HepG2 (cell line): Measurements from ENCODE around the gene MORN1. TPM values are rescaled to one million over a fixed set of nuclear protein-coding genes. Genes with fewer than 3 reads are reported as not detected.
A peak's percentile ranks its signal among the peaks of the same experiment; 100 is the strongest.

ENCODE experiments used
- AGO2 ChIP-seq: fragments of 200-400 bp; formaldehyde crosslinking; optimal IDR thresholded peaks from 2 replicates; pipeline ENCODE3; 2017; ENCODE audit warnings: mild to moderate bottlenecking, low read depth, low read length, moderate library complexity
- EEA1 ChIP-seq: sonication (generic); formaldehyde crosslinking; IDR thresholded peaks from 2 replicates; pipeline ENCODE4 v1.5.1; 2020; ENCODE audit warnings: mild to moderate bottlenecking, missing genetic modification reagents, borderline replicate concordance
- FOSL2 ChIP-seq: sonication (generic); formaldehyde crosslinking; IDR thresholded peaks from 2 replicates; pipeline ENCODE4 v1.4.0; 2020; ENCODE audit warnings: missing genetic modification reagents
- FOXP4 ChIP-seq: sonication (generic); formaldehyde crosslinking; IDR thresholded peaks from 2 replicates; pipeline ENCODE4 v1.4.0; 2020; ENCODE audit warnings: missing genetic modification reagents
- IRX3 ChIP-seq: sonication (generic); formaldehyde crosslinking; IDR thresholded peaks from 2 replicates; pipeline ENCODE4 v1.8.1; 2023; ENCODE audit warnings: mild to moderate bottlenecking, low read depth, missing genetic modification reagents, borderline replicate concordance
- MLLT10 ChIP-seq: sonication (generic); formaldehyde crosslinking; IDR thresholded peaks from 2 replicates; pipeline ENCODE4 v1.4.0; 2020; ENCODE audit warnings: missing genetic modification reagents
- MXD4 ChIP-seq: IDR thresholded peaks from 2 replicates; pipeline ENCODE4 v1.6.1; 2016; ENCODE audit warnings: mild to moderate bottlenecking, missing biosample characterization, missing genetic modification reagents
- NONO ChIP-seq, 2 experiments: fragments of 450-650 bp in 1 of 2; sonication (generic) in 1 of 2; formaldehyde crosslinking in 1 of 2; IDR thresholded peaks in 1 of 2; conservative IDR thresholded peaks in 1 of 2; 2 replicates each; pipeline versions ENCODE4 v1.6.1 to v1.8.0; 2017 to 2022; ENCODE audit warnings: mild to moderate bottlenecking in 1 of 2, missing genetic modification reagents in 1 of 2, moderate library complexity in 1 of 2
- NPAS2 ChIP-seq: sonication (generic); formaldehyde crosslinking; IDR thresholded peaks from 2 replicates; pipeline ENCODE4 v1.8.0; 2022; ENCODE audit warnings: mild to moderate bottlenecking, missing genetic modification reagents, borderline replicate concordance
- PLRG1 ChIP-seq: fragments of 450-650 bp; conservative IDR thresholded peaks from 2 replicates; pipeline ENCODE4 v1.6.1; 2016
- PRDM4 ChIP-seq: sonication (generic); formaldehyde crosslinking; IDR thresholded peaks from 2 replicates; pipeline ENCODE4 v1.9.0; 2021; ENCODE audit warnings: missing genetic modification reagents, borderline replicate concordance
- SUZ12 ChIP-seq: fragments of 150-350 bp; IDR thresholded peaks from 2 replicates; pipeline ENCODE4 v1.6.1; 2014; ENCODE audit warnings: low read depth, low read length
- ZFP82 ChIP-seq: sonication (generic); formaldehyde crosslinking; IDR thresholded peaks from 2 replicates; pipeline ENCODE4 v1.5.1; 2020; ENCODE audit warnings: mild to moderate bottlenecking, missing genetic modification reagents, borderline replicate concordance
- ZNF225 ChIP-seq: sonication (generic); formaldehyde crosslinking; IDR thresholded peaks from 2 replicates; pipeline ENCODE4 v1.4.0; 2020; ENCODE audit warnings: mild to moderate bottlenecking, missing genetic modification reagents
- ZNF253 ChIP-seq: sonication (generic); formaldehyde crosslinking; IDR thresholded peaks from 2 replicates; pipeline ENCODE4 v1.8.0; 2022; ENCODE audit warnings: mild to moderate bottlenecking, missing genetic modification reagents, borderline replicate concordance
- ZNF414 ChIP-seq: sonication (generic); formaldehyde crosslinking; IDR thresholded peaks from 2 replicates; pipeline ENCODE4 v1.5.0; 2020; ENCODE audit warnings: missing genetic modification reagents
- ZNF563 ChIP-seq: sonication (generic); formaldehyde crosslinking; IDR thresholded peaks from 2 replicates; pipeline ENCODE4 v1.8.0; 2022; ENCODE audit warnings: mild to moderate bottlenecking, moderate library complexity, missing genetic modification reagents
- ZNF678 ChIP-seq: sonication (generic); formaldehyde crosslinking; IDR thresholded peaks from 2 replicates; pipeline ENCODE4 v1.4.0; 2020; ENCODE audit warnings: mild to moderate bottlenecking, missing genetic modification reagents
- ZNF780A ChIP-seq: sonication (generic); formaldehyde crosslinking; IDR thresholded peaks from 2 replicates; pipeline ENCODE4 v1.8.0; 2022; ENCODE audit warnings: mild to moderate bottlenecking, missing genetic modification reagents, moderate library complexity
- ZUFSP ChIP-seq: sonication (generic); formaldehyde crosslinking; IDR thresholded peaks from 2 replicates; pipeline ENCODE4 v1.9.0; 2021; ENCODE audit warnings: missing genetic modification reagents, mild to moderate bottlenecking, borderline replicate concordance
- polyA plus RNA-seq, 8 experiments: library from polyadenylated mRNA; depleted of rRNA in 3 of 8; stranded (reverse) in 7 of 8; unstranded in 1 of 8; fragments of >200 nt; fragmentation: Illumina TruSeq in 4 of 8; extraction: Trizol in 4 of 8; gene quantifications; 2 replicates each; pipeline versions ENCODE4 v1.2.1 to v1.2.3, GENCODE V29; 2011 to 2016; ENCODE audit warnings: low read depth in 4 of 8, missing spikeins in 1 of 8, mixed read lengths in 1 of 8; ENCODE audit not compliant: insufficient read depth in 1 of 8
- total RNA-seq, 5 experiments: library from RNA; depleted of rRNA; stranded (reverse); fragments of >200 nt; fragmentation: Illumina TruSeq; extraction: Trizol; gene quantifications; 2 replicates each; pipeline ENCODE4 v1.2.3, GENCODE V29; 2016; ENCODE audit warnings: low read depth in 1 of 5

MORN1 gene
- total and polyA plus RNA-seq, 2 of the 13 experiments (the other 11 are each of a cell fraction or from before 2014, with no cell fraction given), result 3.1 to 6.5 TPM

- TF ChIP-seq PRDM4 (CRISPR knock-in tag) (no peak), MXD4 (CRISPR knock-in tag) (peak; percentile 12), ZNF780A (CRISPR knock-in tag) (peak; percentile 64; the same call in 1 of the 2 replicates), PLRG1 (no peak), ZNF225 (peak; percentile 22; the same call in 1 of the 2 replicates), IRX3 (peak; percentile 31), MLLT10 (CRISPR knock-in tag) (no peak), ZNF678 (CRISPR knock-in tag) (no peak; the same call in 1 of the 2 replicates), ZNF563 (CRISPR knock-in tag) (no peak; the same call in none of the 2 replicates), NPAS2 (CRISPR knock-in tag) (no peak), ZFP82 (CRISPR knock-in tag) (peak; percentile 89; the same call in 1 of the 2 replicates), NONO (IDR thresholded peaks at IDR 0.05) (no peak), NONO (CRISPR knock-in tag; conservative IDR thresholded peaks at IDR 0.05) (peak; percentile 42; the same call in 1 of the 2 replicates), AGO2 (peak; percentile 98), EEA1 (CRISPR knock-in tag) (peak; percentile 96; the same call in 1 of the 2 replicates), ZNF414 (peak; percentile 64; the same call in 1 of the 2 replicates), SUZ12 (no peak), ZNF253 (no peak), FOSL2 (no peak), ZUFSP (CRISPR knock-in tag) (no peak), FOXP4 (CRISPR knock-in tag) (no peak; the same call in 1 of the 2 replicates)
These were observed 21.6 kb upstream of the MORN1 start (continued) for GRCh38 chr1:2412773-2413494.
